SK-N-SH (cell line): ENCODE results near the gene CFAP20DC. TPM values are rescaled to one million over a fixed set of nuclear protein-coding genes. Genes with fewer than 3 reads are reported as not detected.

Source experiments
- CTCF ChIA-PET: fragments of 300-600, 350-600 bp; formaldehyde crosslinking; extraction: SDS; loops from one replicate; lab custom pipeline; 2021; lab: Yijun Ruan, JAX
- POLR2A ChIA-PET: fragments of 350-600 bp; sonication (Branson Sonifier 250); formaldehyde crosslinking; extraction: SDS; loops from one replicate; lab custom pipeline; 2020; ENCODE audit warnings: antibody characterized with exemption, inconsistent platforms; lab: Yijun Ruan, JAX
- DNase-seq: peaks from one replicate; pipeline ENCODE4 v3.0.0; 2012
- H2AFZ ChIP-seq: fragments of 200-600 bp; sonication (generic); 2 replicates; pipeline ENCODE4 v1.8.1; 2016; ENCODE audit warnings: antibody characterized with exemption, mild to moderate bottlenecking, low read depth
- H3F3A ChIP-seq: fragments of 200-600 bp; sonication (generic); replicated peaks from 2 replicates; pipeline ENCODE3; 2016; ENCODE audit warnings: antibody characterized with exemption, mild to moderate bottlenecking; ENCODE audit not compliant: insufficient read depth
- H3K27ac ChIP-seq, 2 experiments: fragments of 200-500 bp in 1 of 2; fragments of 200-600 bp in 1 of 2; sonication (Bioruptor generic) in 1 of 2; sonication (generic), shearing (Covaris generic) in 1 of 2; 2 replicates each; pipeline versions ENCODE4 v1.5.1 to v1.6.1; 2014 to 2016; ENCODE audit warnings: low read depth in 2 of 2, inconsistent platforms in 1 of 2, low read length in 1 of 2, mild to moderate bottlenecking in 1 of 2, mixed read lengths in 1 of 2
- H3K27me3 ChIP-seq: fragments of 200-600 bp; sonication (generic), shearing (Covaris generic); 2 replicates; pipeline ENCODE4 v1.6.1; 2016; ENCODE audit warnings: mixed run types; ENCODE audit not compliant: insufficient read depth
- H3K36me3 ChIP-seq, 2 experiments: fragments of 200-500 bp in 1 of 2; fragments of 200-600 bp in 1 of 2; sonication (Bioruptor generic) in 1 of 2; sonication (generic) in 1 of 2; replicated peaks in 1 of 2; 2 replicates each; pipeline versions ENCODE3 to v1.5.1; 2014 to 2016; ENCODE audit warnings: low read length in 1 of 2, mild to moderate bottlenecking in 1 of 2; ENCODE audit not compliant: insufficient read depth in 2 of 2, control insufficient read depth in 1 of 2
- H3K4me1 ChIP-seq, 2 experiments: fragments of 200-500 bp in 1 of 2; fragments of 200-600 bp in 1 of 2; sonication (Bioruptor generic) in 1 of 2; sonication (generic), shearing (Covaris generic) in 1 of 2; 2 replicates each; pipeline versions ENCODE4 v1.5.1 to v1.6.1; 2014 to 2016; ENCODE audit warnings: low read depth in 1 of 2, low read length in 1 of 2, mixed run types in 1 of 2; ENCODE audit not compliant: insufficient read depth in 2 of 2, control insufficient read depth in 1 of 2
- H3K4me2 ChIP-seq: fragments of 200-600 bp; sonication (generic), shearing (Covaris generic); 2 replicates; pipeline ENCODE4 v1.6.1; 2017; ENCODE audit warnings: mixed run types
- H3K4me3 ChIP-seq, 2 experiments: fragments of 200-500 bp in 1 of 2; fragments of 200-600 bp in 1 of 2; sonication (Bioruptor generic) in 1 of 2; sonication (generic), shearing (Covaris generic) in 1 of 2; 2 replicates each; pipeline versions ENCODE4 v1.5.1 to v1.8.1; 2014 to 2016; ENCODE audit warnings: low read depth in 2 of 2, inconsistent platforms in 1 of 2, low read length in 1 of 2, mild to moderate bottlenecking in 1 of 2, mixed read lengths in 1 of 2, moderate library complexity in 1 of 2
- H3K79me2 ChIP-seq: fragments of 200-600 bp; sonication (generic); 2 replicates; pipeline ENCODE4 v1.8.1; 2017; ENCODE audit warnings: mild to moderate bottlenecking; ENCODE audit not compliant: insufficient read depth
- H3K9ac ChIP-seq: fragments of 200-600 bp; sonication (generic); 2 replicates; pipeline ENCODE4 v1.6.1; 2017; ENCODE audit warnings: mixed run types
- H3K9me2 ChIP-seq: fragments of 200-600 bp; sonication (generic); 2 replicates; pipeline ENCODE4 v1.6.1; 2017; ENCODE audit warnings: mixed run types
- H3K9me3 ChIP-seq: fragments of 200-600 bp; sonication (generic); 2 replicates; pipeline ENCODE4 v1.6.1; 2017; ENCODE audit warnings: mixed run types, mild to moderate bottlenecking, moderate library complexity
- H4K20me1 ChIP-seq: fragments of 200-600 bp; sonication (generic); 2 replicates; pipeline ENCODE4 v1.6.1; 2017; ENCODE audit warnings: mild to moderate bottlenecking, mixed run types; ENCODE audit not compliant: insufficient read depth
- ELF1 ChIP-seq: IDR thresholded peaks from 2 replicates; pipeline ENCODE4 v1.4.0; 2012
- EZH2phosphoT487 ChIP-seq: fragments of 200-600 bp; sonication (generic); IDR thresholded peaks from 2 replicates; pipeline ENCODE4 v1.6.1; 2017; ENCODE audit warnings: low read depth, mixed run types, mild to moderate bottlenecking, antibody characterized with exemption, moderate library complexity, borderline replicate concordance
- FOSL2 ChIP-seq: IDR thresholded peaks from 2 replicates; pipeline ENCODE4 v1.4.0; 2012; ENCODE audit warnings: low read depth, mild to moderate bottlenecking, moderate library complexity, borderline replicate concordance
- FOXM1 ChIP-seq: IDR thresholded peaks from 2 replicates; pipeline ENCODE4 v1.4.0; 2012; ENCODE audit warnings: low read depth, mild to moderate bottlenecking
- NRF1 ChIP-seq: IDR thresholded peaks from 2 replicates; pipeline ENCODE4 v1.6.1; 2012; ENCODE audit warnings: low read depth, mild to moderate bottlenecking, low read length
- POLR2AphosphoS5 ChIP-seq: IDR thresholded peaks from 2 replicates; pipeline ENCODE4 v1.6.1; 2012; ENCODE audit warnings: low read depth, low read length
- REST ChIP-seq: IDR thresholded peaks from 2 replicates; pipeline ENCODE4 v1.6.1; 2012; ENCODE audit warnings: mild to moderate bottlenecking, low read depth, low read length, moderate library complexity
- RXRA ChIP-seq: IDR thresholded peaks from 2 replicates; pipeline ENCODE4 v1.4.0; 2012; ENCODE audit warnings: low read depth, mild to moderate bottlenecking, borderline replicate concordance
- SMC3 ChIP-seq: IDR thresholded peaks from 2 replicates; pipeline ENCODE4 v1.6.1; 2012; ENCODE audit warnings: low read depth, low read length, improper control_type of control experiment
- TAF1 ChIP-seq: IDR thresholded peaks from 2 replicates; pipeline ENCODE4 v1.6.1; 2012; ENCODE audit warnings: low read depth, mild to moderate bottlenecking, low read length, moderate library complexity, borderline replicate concordance
- TEAD4 ChIP-seq: IDR thresholded peaks from 2 replicates; pipeline ENCODE4 v1.4.0; 2012; ENCODE audit warnings: mild to moderate bottlenecking, borderline replicate concordance; ENCODE audit not compliant: insufficient read depth
- ZBTB33 ChIP-seq: IDR thresholded peaks from 2 replicates; pipeline ENCODE4 v1.4.0; 2012; ENCODE audit warnings: low read depth, borderline replicate concordance
- WGBS: methylation state at CpG from one replicate; pipeline ENCODE4 v1.1.6; 2017; ENCODE audit warnings: low lambda C conversion rate; 5-methylcytosine and 5-hydroxymethylcytosine counted together
- polyA plus RNA-seq, 3 experiments: library from polyadenylated mRNA; depleted of rRNA; stranded (reverse); fragments of >200 nt; gene quantifications; 2 replicates each; pipeline ENCODE4 v1.2.3, GENCODE V29; 2012

Gene CFAP20DC
- polyA plus RNA-seq, 1 of the 3 experiments (the other 2 are of a cell fraction) = 1.8 TPM

DNA sequence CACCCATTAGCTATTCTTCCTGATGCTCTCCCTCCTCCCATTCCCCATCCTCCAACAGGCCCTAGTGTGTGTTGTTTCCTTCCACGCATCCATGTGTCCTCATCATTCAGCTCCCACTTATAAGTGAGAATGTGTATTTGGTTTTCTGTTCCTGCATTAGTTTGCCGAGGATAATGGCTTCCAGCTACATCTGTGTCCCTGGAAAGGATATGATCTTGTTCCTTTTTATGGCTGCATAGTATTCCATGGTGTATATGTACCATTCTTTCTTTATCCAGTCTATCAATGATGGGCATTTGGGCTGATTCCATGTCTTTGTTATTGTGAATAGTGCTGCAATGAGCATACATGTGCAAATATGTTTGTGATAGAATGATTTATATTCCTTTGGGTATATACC is 56.3 kb downstream of the CFAP20DC start:
- Histone ChIP-seq H3K4me3 (no peak overlapping the region), H3K4me2 (no peak overlapping the region), H3K27ac (no peak overlapping the region), H3F3A (peaks cover 27% of the 10 kb centered on the region), H3K27me3 (no peaks in the 10 kb centered on the region), H4K20me1 (no peaks in the 10 kb centered on the region), H3K9me2 (no peaks in the 10 kb centered on the region), H3K9ac (no peak overlapping the region), H3K79me2 (no peaks in the 10 kb centered on the region), H3K4me1 (peaks cover 1 to 24% of the 10 kb centered on the region in 2 experiments; a peak in 3 of 4 replicates), H2AFZ (no peak overlapping the region)
- no peak for DNase-seq
- ChIA-PET CTCF (interaction anchor here (1.0 to 2.5 kb wide), 4 partner anchors 59 to 583 kb away, joined by 3 to 14 read pairs (median 7); no protein-coding TSS in a partner anchor), POLR2A (no interaction called here)
- 85% methylated on average over 2 of the region's 2 CpGs for WGBS
- no peak for TF ChIP-seq TEAD4
- no peak for TF ChIP-seq FOSL2
- no peak for TF ChIP-seq NRF1
- no peak for TF ChIP-seq EZH2phosphoT487
- no peak for TF ChIP-seq FOXM1
- TF ChIP-seq SMC3 = no peak
- no peak for TF ChIP-seq REST
- TF ChIP-seq POLR2AphosphoS5 = no peak
- TF ChIP-seq, all 33 proteins: peak for 0
- Histone ChIP-seq H3K36me3 (no peaks in the 10 kb centered on the region), H3K9me3 (no peaks in the 10 kb centered on the region)

DNA sequence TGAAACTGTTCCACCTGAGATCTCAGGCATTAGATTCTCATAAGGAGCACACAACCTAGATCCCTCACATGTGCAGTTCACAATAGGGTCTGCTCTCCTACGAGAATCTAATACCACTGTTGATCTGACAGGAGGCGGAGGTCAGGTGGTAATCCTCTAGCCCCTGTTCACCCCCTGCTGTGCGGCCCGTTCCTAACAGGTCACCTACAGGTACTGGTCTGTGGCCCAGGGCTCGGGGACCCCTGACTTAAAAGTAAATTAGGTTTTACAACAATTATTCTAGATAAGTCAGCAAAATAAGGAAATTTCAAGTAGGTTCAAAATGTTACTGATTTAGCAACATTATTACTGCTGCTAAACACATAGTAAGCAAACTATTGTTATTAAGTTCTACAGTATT is 58.2 kb downstream of the CFAP20DC start:
- Histone ChIP-seq H3K36me3 (no peaks in the 10 kb centered on the region), H3K9me2 (no peaks in the 10 kb centered on the region; the same call in 1 of the 2 replicates), H3K79me2 (no peaks in the 10 kb centered on the region), H3K27me3 (no peaks in the 10 kb centered on the region), H3K9me3 (no peaks in the 10 kb centered on the region), H4K20me1 (no peaks in the 10 kb centered on the region), H3K4me2 (no peak overlapping the region), H3K4me3 (no peak overlapping the region), H3K27ac (no peak overlapping the region), H3K9ac (no peak overlapping the region), H2AFZ (no peak overlapping the region), H3F3A (peaks cover 34% of the 10 kb centered on the region), H3K4me1 (peaks cover 0 to 20% of the 10 kb centered on the region in 2 experiments; a peak in 2 of 4 replicates)
- DNase-seq = no peak
- WGBS = 100% methylated on average over 5 of the region's 5 CpGs
- POLR2A ChIA-PET = no interaction called here
- CTCF ChIA-PET = no interaction called here
- TF ChIP-seq EZH2phosphoT487 = no peak
- TF ChIP-seq ELF1 = no peak
- TF ChIP-seq RXRA = no peak
- no peak for TF ChIP-seq TAF1
- no peak for TF ChIP-seq SMC3
- no peak for TF ChIP-seq ZBTB33
